Middle frontal gyrus (tissue), 1 donor: ENCODE data around the gene CALML5.

Experiments
- DNase-seq: peaks from one replicate; pipeline ENCODE4 v3.0.0-alpha.2; 2015; ENCODE audit warnings: low spot score; ENCODE audit errors: extremely low spot score

Gene CALML5

GRCh38 chr10:5500910-5501309 is 1.5 kb upstream of the CALML5 start:
- no peak for DNase-seq

- DNase-seq, result no peak
These were observed 846 bp upstream of the CALML5 start for GRCh38 chr10:5500162-5500670.

- DNase-seq, result no peak
These were observed 428 bp downstream of the CALML5 start for GRCh38 chr10:5498791-5499492.

- no peak for DNase-seq
These were observed 1.2 kb downstream of the CALML5 start for GRCh38 chr10:5497948-5498730.

- DNase-seq, result no peak
These were observed 2.1 kb downstream of the CALML5 start for GRCh38 chr10:5497289-5497688.

GRCh38 chr10:5496261-5497250 is 2.8 kb downstream of the CALML5 start:
- DNase-seq, result no peak

- no peak for DNase-seq
These were observed 4.8 kb downstream of the CALML5 start for GRCh38 chr10:5494611-5495010.

- no peak for DNase-seq
These were observed 5.7 kb downstream of the CALML5 start for GRCh38 chr10:5493691-5494090.

GRCh38 chr10:5492929-5493576 is 6.3 kb downstream of the CALML5 start:
- no peak for DNase-seq

- no peak for DNase-seq
These were observed 7.0 kb downstream of the CALML5 start for GRCh38 chr10:5492322-5492855.

GRCh38 chr10:5491477-5491876 is 7.9 kb downstream of the CALML5 start:
- no peak for DNase-seq

GRCh38 chr10:5490698-5491464 is 8.5 kb downstream of the CALML5 start:
- DNase-seq, result no peak

- no peak for DNase-seq
These were observed 9.3 kb downstream of the CALML5 start for GRCh38 chr10:5490032-5490431.

GRCh38 chr10:5488272-5489161 is 10.9 kb downstream of the CALML5 start:
- DNase-seq, result no peak

- no peak for DNase-seq
These were observed 12.5 kb downstream of the CALML5 start for GRCh38 chr10:5486853-5487235.

GRCh38 chr10:5485948-5486852 is 13.2 kb downstream of the CALML5 start:
- DNase-seq, result no peak

- no peak for DNase-seq
These were observed 14.1 kb downstream of the CALML5 start for GRCh38 chr10:5485290-5485689.

GRCh38 chr10:5484205-5484604 is 15.2 kb downstream of the CALML5 start:
- no peak for DNase-seq
